Mesendoderm (in vitro differentiated cells): ENCODE data around the gene MACROH2A2.

ENCODE experiments used
- DNase-seq: peaks from one replicate; pipeline ENCODE4 v3.0.0; 2013
- H2AK5ac ChIP-seq: 2 replicates; pipeline ENCODE4 v1.6.1; 2013; ENCODE audit warnings: low read length, inconsistent platforms
- H2BK120ac ChIP-seq: 2 replicates; pipeline ENCODE4 v1.6.1; 2013; ENCODE audit warnings: low read depth, mild to moderate bottlenecking, low read length, moderate library complexity, mixed read lengths
- H2BK15ac ChIP-seq: replicated peaks from 2 replicates; pipeline ENCODE4 v1.6.1; 2013; ENCODE audit warnings: low read depth, mild to moderate bottlenecking, moderate library complexity
- H2BK5ac ChIP-seq: 2 replicates; pipeline ENCODE4 v1.6.1; 2013; ENCODE audit warnings: low read length, inconsistent platforms
- H3K18ac ChIP-seq: 2 replicates; pipeline ENCODE4 v1.6.1; 2013; ENCODE audit warnings: mild to moderate bottlenecking, low read length, mixed read lengths
- H3K23ac ChIP-seq: one replicate; pipeline ENCODE4 v1.6.1; 2013; ENCODE audit warnings: low read length
- H3K27ac ChIP-seq: 2 replicates; pipeline ENCODE4 v1.5.1; 2013; ENCODE audit warnings: low read depth, mild to moderate bottlenecking, inconsistent platforms, low read length, moderate library complexity
- H3K27me3 ChIP-seq: 2 replicates; pipeline ENCODE4 v1.6.1; 2013; ENCODE audit warnings: low read length, control low read depth, mild to moderate bottlenecking, inconsistent platforms; ENCODE audit not compliant: insufficient read depth, poor library complexity
- H3K36me3 ChIP-seq: 2 replicates; pipeline ENCODE4 v1.6.1; 2013; ENCODE audit warnings: low read length, inconsistent platforms; ENCODE audit not compliant: control insufficient read depth, insufficient read depth
- H3K4ac ChIP-seq: one replicate; pipeline ENCODE4 v1.6.1; 2013; ENCODE audit warnings: low read depth, mild to moderate bottlenecking, low read length, moderate library complexity
- H3K4me1 ChIP-seq: 2 replicates; pipeline ENCODE4 v1.6.1; 2013; ENCODE audit warnings: low read depth, low read length, inconsistent platforms; ENCODE audit not compliant: control insufficient read depth
- H3K4me2 ChIP-seq: 2 replicates; pipeline ENCODE4 v1.6.1; 2013; ENCODE audit warnings: low read length
- H3K4me3 ChIP-seq: 2 replicates; pipeline ENCODE4 v1.5.1; 2013; ENCODE audit warnings: mild to moderate bottlenecking, low read length
- H3K56ac ChIP-seq: one replicate; pipeline ENCODE4 v1.6.1; 2013; ENCODE audit warnings: low read length
- H3K79me1 ChIP-seq: 2 replicates; pipeline ENCODE4 v1.6.1; 2013; ENCODE audit warnings: low read length, inconsistent platforms
- H3K79me2 ChIP-seq: 2 replicates; pipeline ENCODE4 v1.6.1; 2013; ENCODE audit warnings: mild to moderate bottlenecking, low read length; ENCODE audit not compliant: control insufficient read depth, insufficient read depth
- H3K9ac ChIP-seq: 2 replicates; pipeline ENCODE4 v1.6.1; 2013; ENCODE audit warnings: low read length, inconsistent platforms
- H4K5ac ChIP-seq: one replicate; pipeline ENCODE4 v1.6.1; 2013; ENCODE audit warnings: low read length
- H4K8ac ChIP-seq: one replicate; pipeline ENCODE4 v1.6.1; 2013; ENCODE audit warnings: low read depth, mild to moderate bottlenecking, control low read depth, low read length, moderate library complexity
- WGBS: extraction: QIAGEN DNeasy Blood & Tissue Kit; methylation state at CpG from one replicate; pipeline ENCODE4 v1.1.7; 2013; ENCODE audit warnings: low lambda C conversion rate, missing lambda C conversion rate; ENCODE audit not compliant: insufficient coverage; ENCODE audit errors: extremely low coverage; 5-methylcytosine and 5-hydroxymethylcytosine counted together

MACROH2A2 gene

DNA sequence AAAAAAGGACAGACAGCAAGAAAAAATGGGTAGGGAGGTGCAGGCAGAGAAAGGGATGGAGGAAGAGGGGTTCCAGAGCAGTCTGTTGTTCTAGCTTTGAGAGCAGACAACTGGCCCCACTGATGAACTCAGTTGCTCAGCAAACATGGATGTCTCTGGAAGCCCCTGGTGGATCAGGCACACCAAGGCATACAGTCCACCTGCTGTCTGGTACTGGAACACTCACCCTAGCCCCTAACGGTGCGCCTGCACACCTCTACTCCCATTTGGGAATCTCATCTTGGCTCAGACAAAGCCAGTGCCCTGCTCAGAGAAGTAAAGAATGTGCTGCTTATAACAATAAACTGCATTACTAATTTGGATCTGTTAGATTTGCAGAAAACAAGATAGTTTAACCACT, 7.7 kb downstream of the MACROH2A2 start:
- no CpG with 5 or more reads among the region's 2 CpGs for WGBS
- no peak overlapping the region for H3K4me3 ChIP-seq
- no peak overlapping the region for H4K8ac ChIP-seq
- H3K79me1 ChIP-seq, result peaks cover 22% of the 10 kb centered on the region
- no peak for DNase-seq
- no peak overlapping the region for H3K23ac ChIP-seq
- H4K5ac ChIP-seq, result no peak overlapping the region
- H3K27me3 ChIP-seq, result no peaks in the 10 kb centered on the region
- peaks cover 23% of the 10 kb centered on the region for H3K79me2 ChIP-seq
- H3K18ac ChIP-seq, result no peak overlapping the region
- H3K9ac ChIP-seq, result no peak overlapping the region
- no peak overlapping the region for H3K4ac ChIP-seq
- no peaks in the 10 kb centered on the region for H3K36me3 ChIP-seq
- no peak overlapping the region for H3K56ac ChIP-seq
- H3K27ac ChIP-seq, result no peak overlapping the region
- no peak overlapping the region for H2BK120ac ChIP-seq
- no peak overlapping the region for H2AK5ac ChIP-seq
- no peak overlapping the region for H2BK5ac ChIP-seq
- H2BK15ac ChIP-seq, result no peak overlapping the region
- H3K4me2 ChIP-seq, result no peak overlapping the region
- H3K4me1 ChIP-seq, result peaks cover 4% of the 10 kb centered on the region

DNA sequence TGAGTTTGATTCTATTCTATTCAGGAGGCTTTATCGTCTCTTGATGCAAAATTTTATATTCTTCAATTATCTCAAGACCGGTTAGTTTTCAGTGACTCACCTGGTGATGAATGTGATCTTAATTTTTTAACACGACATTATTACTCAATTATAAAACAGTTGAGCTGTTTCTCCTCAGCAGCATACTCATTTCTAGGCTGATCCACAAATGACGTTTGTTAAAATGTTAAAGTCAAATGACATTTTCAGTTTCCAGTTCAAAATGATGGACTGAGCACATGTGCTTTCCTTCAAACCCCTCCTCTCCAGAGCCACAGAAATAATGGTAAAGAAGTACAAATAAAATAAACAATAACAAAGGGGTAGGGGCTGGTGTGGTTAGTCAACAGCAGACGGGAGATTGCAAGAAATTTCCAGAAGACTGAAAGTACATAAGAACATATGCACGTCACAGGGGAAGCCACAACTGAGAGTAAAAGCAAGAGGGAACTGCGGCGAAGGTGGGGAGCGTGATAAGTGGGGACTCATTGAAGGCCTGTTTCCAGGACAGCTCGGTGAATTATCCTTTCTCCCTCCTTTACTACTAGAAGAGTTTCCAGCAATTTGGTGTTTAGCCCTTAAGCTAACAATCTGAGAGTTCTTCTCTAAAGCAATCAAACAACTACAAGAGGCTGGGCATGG, 10.9 kb downstream of the MACROH2A2 start:
- H4K8ac ChIP-seq, result no peak overlapping the region
- no CpG with 5 or more reads among the region's 10 CpGs for WGBS

DNA sequence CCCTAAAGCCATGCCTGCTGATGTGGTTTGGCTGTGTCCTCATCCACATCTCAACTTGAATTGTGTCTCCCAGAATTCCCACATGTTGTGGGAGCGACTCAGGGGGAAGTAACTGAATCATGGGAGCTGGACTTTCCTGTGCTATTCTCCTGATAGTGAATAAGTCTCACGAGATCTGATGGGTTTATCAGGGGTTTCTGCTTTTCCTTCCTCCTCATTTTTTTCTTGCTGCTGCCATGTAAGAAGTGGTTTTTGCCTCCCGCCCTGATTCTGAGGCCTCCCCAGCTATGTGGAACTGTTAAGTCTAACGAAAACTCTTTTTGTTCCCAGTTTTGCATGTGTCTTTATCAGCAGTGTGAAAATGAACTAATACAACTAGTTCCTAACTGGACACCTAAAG, 11.8 kb downstream of the MACROH2A2 start:
- H4K5ac ChIP-seq, result no peak overlapping the region
- DNase-seq, result no peak
- H2AK5ac ChIP-seq, result no peak overlapping the region
- no peak overlapping the region for H3K56ac ChIP-seq
- no peak overlapping the region for H2BK120ac ChIP-seq
- H3K4me3 ChIP-seq, result no peak overlapping the region
- no peak overlapping the region for H2BK5ac ChIP-seq
- H3K4ac ChIP-seq, result no peak overlapping the region
- no peak overlapping the region for H3K27ac ChIP-seq
- no CpG with 5 or more reads among the region's 4 CpGs for WGBS
- H2BK15ac ChIP-seq, result no peak overlapping the region
- H3K4me2 ChIP-seq, result no peak overlapping the region
- peaks cover 4% of the 10 kb centered on the region for H3K79me2 ChIP-seq
- no peaks in the 10 kb centered on the region for H3K36me3 ChIP-seq
- H3K27me3 ChIP-seq, result no peaks in the 10 kb centered on the region
- no peak overlapping the region for H3K9ac ChIP-seq
- no peak overlapping the region for H4K8ac ChIP-seq
- no peak overlapping the region for H3K23ac ChIP-seq
- peaks cover 9% of the 10 kb centered on the region for H3K79me1 ChIP-seq
- no peaks in the 10 kb centered on the region for H3K4me1 ChIP-seq
- no peak overlapping the region for H3K18ac ChIP-seq

More for the DNA sequence above, 10.9 kb downstream of the MACROH2A2 start:
- no peaks in the 10 kb centered on the region for H3K36me3 ChIP-seq
- no peak overlapping the region for H2AK5ac ChIP-seq
- no peak overlapping the region for H3K9ac ChIP-seq
- H3K18ac ChIP-seq, result no peak overlapping the region
- no peak overlapping the region for H3K27ac ChIP-seq
- no peaks in the 10 kb centered on the region for H3K4me1 ChIP-seq
- no peak overlapping the region for H3K4me2 ChIP-seq
- no peak overlapping the region for H3K4me3 ChIP-seq
- no peak overlapping the region for H2BK15ac ChIP-seq
- no peaks in the 10 kb centered on the region for H3K27me3 ChIP-seq
- H3K56ac ChIP-seq, result no peak overlapping the region
- H3K79me1 ChIP-seq, result peaks cover 11% of the 10 kb centered on the region
- H4K5ac ChIP-seq, result no peak overlapping the region
- no peak overlapping the region for H3K23ac ChIP-seq
- peaks cover 7% of the 10 kb centered on the region for H3K79me2 ChIP-seq
- H2BK5ac ChIP-seq, result no peak overlapping the region
- H3K4ac ChIP-seq, result no peak overlapping the region
- H2BK120ac ChIP-seq, result no peak overlapping the region
- no peak for DNase-seq

DNA sequence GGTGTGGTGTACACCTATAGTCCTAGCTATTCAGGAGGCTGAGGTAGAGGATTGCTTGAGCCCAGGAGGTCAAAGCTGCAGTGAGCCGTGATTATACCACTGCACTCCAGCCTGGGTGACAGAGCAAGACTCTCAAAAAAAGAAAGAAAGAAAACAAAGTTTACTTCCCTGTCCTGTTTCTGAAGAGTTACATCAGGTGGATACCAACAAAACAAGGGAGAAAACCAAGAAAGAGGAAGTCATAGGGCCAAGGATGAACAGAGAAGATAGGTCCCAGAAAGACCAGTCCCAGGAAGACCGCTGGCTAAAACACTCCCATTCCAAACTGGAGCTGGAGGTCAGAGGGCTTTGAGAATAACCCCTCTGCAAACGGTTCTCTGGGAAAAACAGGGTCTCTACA, 13.5 kb downstream of the MACROH2A2 start:
- Histone ChIP-seq H3K18ac (no peak overlapping the region), H2BK15ac (no peak overlapping the region), H3K36me3 (no peaks in the 10 kb centered on the region), H2BK5ac (no peak overlapping the region), H2BK120ac (no peak overlapping the region), H3K56ac (no peak overlapping the region), H4K8ac (no peak overlapping the region), H3K79me1 (peaks cover 4% of the 10 kb centered on the region), H4K5ac (no peak overlapping the region), H3K4me1 (no peaks in the 10 kb centered on the region), H3K79me2 (no peaks in the 10 kb centered on the region), H3K27me3 (no peaks in the 10 kb centered on the region), H3K23ac (no peak overlapping the region), H3K4me2 (no peak overlapping the region), H3K27ac (no peak overlapping the region), H3K4me3 (no peak overlapping the region), H3K4ac (no peak overlapping the region), H3K9ac (no peak overlapping the region), H2AK5ac (no peak overlapping the region)
- DNase-seq, result no peak
- no CpG with 5 or more reads among the region's 3 CpGs for WGBS

DNA sequence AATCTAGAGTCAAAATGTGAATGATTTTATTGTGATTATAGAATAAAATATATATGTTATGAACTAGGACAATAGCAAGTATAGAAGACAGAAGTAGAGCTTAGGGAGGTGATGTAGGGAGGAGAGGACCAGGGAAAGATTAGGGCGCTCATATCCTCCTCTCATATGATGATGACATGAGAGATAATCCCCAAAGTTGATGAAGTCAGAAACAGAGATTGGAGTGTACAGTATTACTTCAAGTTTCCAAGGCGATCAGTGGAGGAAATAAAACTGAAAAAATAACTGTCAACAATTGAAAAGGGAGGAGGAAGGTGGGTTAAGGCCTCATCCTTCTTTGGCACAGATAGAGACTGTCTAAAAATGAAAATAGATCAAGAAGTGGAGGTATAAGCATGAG, 14.9 kb downstream of the MACROH2A2 start:
- no peak overlapping the region for H4K5ac ChIP-seq
- no peak overlapping the region for H2BK5ac ChIP-seq
- no peaks in the 10 kb centered on the region for H3K79me2 ChIP-seq
- no peak overlapping the region for H3K4me2 ChIP-seq
- no peak overlapping the region for H3K27ac ChIP-seq
- DNase-seq, result no peak
- no peak overlapping the region for H3K9ac ChIP-seq
- no peak overlapping the region for H3K23ac ChIP-seq
- H3K56ac ChIP-seq, result no peak overlapping the region
- no CpG with 5 or more reads among the region's 2 CpGs for WGBS
- no peaks in the 10 kb centered on the region for H3K27me3 ChIP-seq
- no peaks in the 10 kb centered on the region for H3K4me1 ChIP-seq
- H3K4ac ChIP-seq, result no peak overlapping the region
- H3K4me3 ChIP-seq, result no peak overlapping the region
- H3K36me3 ChIP-seq, result no peaks in the 10 kb centered on the region
- H2BK120ac ChIP-seq, result no peak overlapping the region
- no peak overlapping the region for H3K18ac ChIP-seq
- H2BK15ac ChIP-seq, result no peak overlapping the region
- H4K8ac ChIP-seq, result no peak overlapping the region
- peaks cover 4% of the 10 kb centered on the region for H3K79me1 ChIP-seq
- no peak overlapping the region for H2AK5ac ChIP-seq

DNA sequence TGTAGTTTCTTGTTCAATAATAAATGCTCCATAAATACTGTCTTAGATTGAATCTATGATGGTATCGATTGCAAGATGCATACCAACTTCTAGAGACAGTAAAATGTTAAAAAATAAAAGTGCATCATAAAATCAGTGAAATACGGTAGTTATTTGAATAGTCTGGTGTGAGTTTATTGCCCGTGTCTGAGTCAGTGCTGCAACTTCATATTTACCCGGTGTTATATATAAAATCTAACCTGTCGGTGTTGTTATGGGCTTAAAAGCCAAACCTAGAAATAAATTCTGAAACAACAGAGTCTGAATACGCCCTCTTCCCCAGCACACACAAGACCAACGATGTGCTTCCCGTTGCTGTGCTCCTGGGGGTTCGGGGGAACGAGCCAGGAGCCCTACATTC, 16.3 kb downstream of the MACROH2A2 start:
- Histone ChIP-seq H4K8ac (no peak overlapping the region), H3K27me3 (no peaks in the 10 kb centered on the region), H3K79me2 (no peaks in the 10 kb centered on the region), H2BK120ac (no peak overlapping the region), H2AK5ac (no peak overlapping the region), H3K27ac (no peak overlapping the region), H3K79me1 (peaks cover 1% of the 10 kb centered on the region), H3K4ac (no peak overlapping the region), H3K9ac (no peak overlapping the region), H3K23ac (no peak overlapping the region), H3K4me1 (no peaks in the 10 kb centered on the region), H3K56ac (no peak overlapping the region), H3K4me2 (no peak overlapping the region), H2BK15ac (no peak overlapping the region), H3K36me3 (no peaks in the 10 kb centered on the region), H3K4me3 (no peak overlapping the region), H4K5ac (no peak overlapping the region), H3K18ac (no peak overlapping the region), H2BK5ac (no peak overlapping the region)
- no peak for DNase-seq
- WGBS, result no CpG with 5 or more reads among the region's 10 CpGs
